Measurements from ENCODE around the gene SFXN4.
"Not testable (repeated sequence)": the region's sequence is repeated elsewhere in the genome, so short reads cannot be mapped to it uniquely, and the experiment has no call there.

SFXN4 gene

GRCh38 chr10:119101366-119102098 is 64.0 kb downstream of the SFXN4 start:
- H3K4me3 ChIP-seq (ENCODE audit: control insufficient read depth, low read depth, low read length) = no peak overlapping the region
- no peak for DNase-seq (ENCODE audit: low read depth)
- TF ChIP-seq CTCF (conservative IDR thresholded peaks at IDR 0.05; ENCODE audit: control insufficient read depth, insufficient read depth, low read depth, low read length) = no peak

GRCh38 chr10:119100434-119101238 is 64.9 kb downstream of the SFXN4 start:
- peak; percentile 39 for DNase-seq (ENCODE audit: low read depth)
- TF ChIP-seq CTCF (conservative IDR thresholded peaks at IDR 0.05; ENCODE audit: control insufficient read depth, insufficient read depth, low read depth, low read length) = no peak
- no peak overlapping the region for H3K4me3 ChIP-seq (ENCODE audit: control insufficient read depth, low read depth, low read length)

- TF ChIP-seq CTCF (conservative IDR thresholded peaks at IDR 0.05; ENCODE audit: control insufficient read depth, insufficient read depth, low read depth, low read length) = no peak
- no peak overlapping the region for H3K4me3 ChIP-seq (ENCODE audit: control insufficient read depth, low read depth, low read length)
- no peak for DNase-seq (ENCODE audit: low read depth)
Measured at GRCh38 chr10:119098576-119098975, 66.9 kb downstream of the SFXN4 start.

- H3K4me3 ChIP-seq (ENCODE audit: control insufficient read depth, low read depth, low read length); DNase-seq (ENCODE audit: low read depth): not testable (repeated sequence)
Measured at GRCh38 chr10:119096641-119097415, 68.7 kb downstream of the SFXN4 start.

- no peak overlapping the region for H3K4me3 ChIP-seq (ENCODE audit: control insufficient read depth, low read depth, low read length)
- DNase-seq (ENCODE audit: low read depth) = no peak
- TF ChIP-seq CTCF (conservative IDR thresholded peaks at IDR 0.05; ENCODE audit: control insufficient read depth, insufficient read depth, low read depth, low read length) = no peak
Measured at GRCh38 chr10:119095640-119096039, 69.9 kb downstream of the SFXN4 start.

GRCh38 chr10:119090968-119091367 is 74.5 kb downstream of the SFXN4 start:
- peak; percentile 91 for DNase-seq (ENCODE audit: low read depth)
- no peak for TF ChIP-seq CTCF (conservative IDR thresholded peaks at IDR 0.05; ENCODE audit: control insufficient read depth, insufficient read depth, low read depth, low read length)
- no peak overlapping the region for H3K4me3 ChIP-seq (ENCODE audit: control insufficient read depth, low read depth, low read length)

All from fibroblast of mammary gland (primary cell).